KMS-11 (cell line): ENCODE measurements around the gene MEGF6.

Experiments
- H2AFZ ChIP-seq: fragments of 200-600 bp; sonication (generic); 2 replicates; pipeline ENCODE4 v1.6.1; 2016; ENCODE audit warnings: antibody characterized with exemption, mixed run types, low read depth
- H3K27ac ChIP-seq: fragments of 200-600 bp; sonication (generic); 2 replicates; pipeline ENCODE4 v1.6.1; 2016; ENCODE audit warnings: mild to moderate bottlenecking, mixed run types
- H3K27me3 ChIP-seq: fragments of 200-600 bp; sonication (generic); 2 replicates; pipeline ENCODE4 v1.6.1; 2017; ENCODE audit warnings: mild to moderate bottlenecking, low read depth, mixed run types, moderate library complexity; ENCODE audit not compliant: insufficient read depth
- H3K36me3 ChIP-seq: fragments of 200-600 bp; sonication (generic); 2 replicates; pipeline ENCODE4 v1.6.1; 2017; ENCODE audit warnings: mild to moderate bottlenecking, mixed run types; ENCODE audit not compliant: insufficient read depth
- H3K4me1 ChIP-seq: fragments of 200-600 bp; sonication (generic); 2 replicates; pipeline ENCODE4 v1.6.1; 2016; ENCODE audit warnings: mild to moderate bottlenecking, low read depth, mixed run types; ENCODE audit not compliant: poor library complexity, severe bottlenecking
- H3K4me2 ChIP-seq: fragments of 200-600 bp; sonication (generic); 2 replicates; pipeline ENCODE4 v1.7.0; 2016; ENCODE audit warnings: mild to moderate bottlenecking, mixed run types
- H3K4me3 ChIP-seq: fragments of 200-600 bp; sonication (generic); IDR thresholded peaks from 2 replicates; pipeline ENCODE4 v1.6.1; 2017; ENCODE audit warnings: low read depth, low read length, mixed read lengths; ENCODE audit not compliant: insufficient read depth
- H3K79me2 ChIP-seq: fragments of 200-600 bp; sonication (generic); 2 replicates; pipeline ENCODE4 v1.6.1; 2016; ENCODE audit warnings: low read depth, mixed run types; ENCODE audit not compliant: insufficient read depth
- H3K9ac ChIP-seq: fragments of 200-600 bp; sonication (generic); 2 replicates; pipeline ENCODE4 v1.6.1; 2016; ENCODE audit warnings: mild to moderate bottlenecking, mixed run types
- H4K20me1 ChIP-seq: fragments of 200-600 bp; sonication (generic); 2 replicates; pipeline ENCODE4 v1.6.1; 2016; ENCODE audit warnings: mild to moderate bottlenecking, mixed run types; ENCODE audit not compliant: insufficient read depth
- TF ChIP-seq, protein P1 (sequence below): fragments of 200-600 bp; sonication (generic); conservative IDR thresholded peaks from 2 replicates; pipeline ENCODE4 v1.6.1; 2017; ENCODE audit warnings: low read depth, mild to moderate bottlenecking, antibody characterized with exemption, low read length, moderate library complexity, mixed read lengths

Gene MEGF6

DNA sequence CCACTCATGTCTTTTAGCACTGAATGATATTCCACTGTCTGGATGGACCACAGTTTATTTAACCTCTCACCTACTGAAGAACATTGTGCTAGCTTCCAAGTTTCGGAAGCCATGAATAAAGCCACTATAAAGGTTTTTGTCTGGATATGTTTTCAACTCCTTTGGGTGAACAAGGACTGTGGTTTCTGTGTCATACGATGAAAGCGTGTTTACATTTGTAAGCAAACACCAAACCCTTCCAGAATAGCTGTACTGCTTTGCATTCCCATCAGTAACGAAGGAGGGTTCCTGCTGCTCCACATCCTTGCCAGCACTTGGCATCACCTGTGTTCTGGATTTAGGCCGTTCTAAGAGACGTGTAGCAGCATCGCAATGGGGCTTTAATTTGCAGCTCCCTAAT, 167.5 kb downstream of the MEGF6 start:
- no peak overlapping the region for H3K4me3 ChIP-seq
- no peaks in the 10 kb centered on the region for H3K79me2 ChIP-seq
- TF ChIP-seq, protein P1, sequence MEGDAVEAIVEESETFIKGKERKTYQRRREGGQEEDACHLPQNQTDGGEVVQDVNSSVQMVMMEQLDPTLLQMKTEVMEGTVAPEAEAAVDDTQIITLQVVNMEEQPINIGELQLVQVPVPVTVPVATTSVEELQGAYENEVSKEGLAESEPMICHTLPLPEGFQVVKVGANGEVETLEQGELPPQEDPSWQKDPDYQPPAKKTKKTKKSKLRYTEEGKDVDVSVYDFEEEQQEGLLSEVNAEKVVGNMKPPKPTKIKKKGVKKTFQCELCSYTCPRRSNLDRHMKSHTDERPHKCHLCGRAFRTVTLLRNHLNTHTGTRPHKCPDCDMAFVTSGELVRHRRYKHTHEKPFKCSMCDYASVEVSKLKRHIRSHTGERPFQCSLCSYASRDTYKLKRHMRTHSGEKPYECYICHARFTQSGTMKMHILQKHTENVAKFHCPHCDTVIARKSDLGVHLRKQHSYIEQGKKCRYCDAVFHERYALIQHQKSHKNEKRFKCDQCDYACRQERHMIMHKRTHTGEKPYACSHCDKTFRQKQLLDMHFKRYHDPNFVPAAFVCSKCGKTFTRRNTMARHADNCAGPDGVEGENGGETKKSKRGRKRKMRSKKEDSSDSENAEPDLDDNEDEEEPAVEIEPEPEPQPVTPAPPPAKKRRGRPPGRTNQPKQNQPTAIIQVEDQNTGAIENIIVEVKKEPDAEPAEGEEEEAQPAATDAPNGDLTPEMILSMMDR = no peak
- no peak overlapping the region for H3K27ac ChIP-seq
- H3K4me1 ChIP-seq = no peaks in the 10 kb centered on the region
- no peaks in the 10 kb centered on the region for H3K36me3 ChIP-seq
- H3K4me2 ChIP-seq = no peak overlapping the region
- H4K20me1 ChIP-seq = no peaks in the 10 kb centered on the region
- peaks cover 87% of the 10 kb centered on the region; the same call in 1 of the 2 replicates for H3K27me3 ChIP-seq
- no peak overlapping the region for H2AFZ ChIP-seq
- no peak overlapping the region for H3K9ac ChIP-seq

DNA sequence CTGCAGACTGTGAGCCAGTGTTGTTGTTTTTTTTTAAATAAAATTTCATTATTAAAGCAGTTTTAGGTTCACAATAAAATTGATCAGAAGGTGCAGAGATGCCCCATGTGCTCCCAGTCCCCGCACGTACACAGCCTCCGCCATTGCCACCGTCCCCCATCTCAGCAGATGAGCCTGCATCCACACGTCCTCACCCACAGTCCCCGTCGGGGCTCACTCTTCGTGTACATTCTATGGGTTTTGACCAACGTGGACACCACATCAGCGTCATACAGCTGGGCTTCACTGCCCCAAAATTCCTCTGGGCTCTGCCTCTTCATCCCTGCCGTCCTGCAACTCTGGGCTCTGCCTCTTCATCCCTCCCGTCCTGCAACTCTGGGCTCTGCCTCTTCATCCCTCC, 168.4 kb downstream of the MEGF6 start:
- TF ChIP-seq, protein P1 = no peak

DNA sequence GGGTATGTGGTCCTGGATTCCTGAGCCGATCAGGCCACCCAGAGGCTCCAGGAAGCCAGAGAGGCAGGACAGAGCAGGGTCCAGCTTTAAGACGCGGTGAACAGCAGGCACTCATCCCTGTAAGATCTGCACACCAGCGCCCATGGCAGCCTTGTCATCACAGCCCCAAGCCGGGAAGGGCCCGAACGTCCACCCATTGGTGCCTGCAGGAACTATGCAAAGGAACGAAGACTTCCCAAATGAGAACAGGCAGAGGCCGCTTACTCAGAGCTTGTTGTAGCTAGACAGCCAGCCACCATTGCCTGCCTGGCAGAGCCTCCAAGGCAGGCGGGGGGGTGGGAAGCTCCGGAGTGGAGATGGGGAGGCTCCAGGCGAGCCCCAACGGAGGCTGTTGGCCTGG, 169.0 kb downstream of the MEGF6 start:
- Histone ChIP-seq H4K20me1 (no peaks in the 10 kb centered on the region), H3K36me3 (no peaks in the 10 kb centered on the region), H3K4me2 (no peak overlapping the region), H3K9ac (no peak overlapping the region), H3K27me3 (peaks cover 91% of the 10 kb centered on the region), H3K79me2 (no peaks in the 10 kb centered on the region), H2AFZ (no peak overlapping the region), H3K4me3 (no peak overlapping the region), H3K27ac (no peak overlapping the region), H3K4me1 (no peaks in the 10 kb centered on the region)
- TF ChIP-seq, protein P1 = no peak

More for the DNA sequence above, 168.4 kb downstream of the MEGF6 start:
- H3K36me3 ChIP-seq = no peaks in the 10 kb centered on the region
- peaks cover 91% of the 10 kb centered on the region for H3K27me3 ChIP-seq
- H3K4me1 ChIP-seq = no peaks in the 10 kb centered on the region
- no peaks in the 10 kb centered on the region for H3K79me2 ChIP-seq
- no peak overlapping the region for H3K4me3 ChIP-seq
- H2AFZ ChIP-seq = no peak overlapping the region
- no peak overlapping the region for H3K9ac ChIP-seq
- no peaks in the 10 kb centered on the region for H4K20me1 ChIP-seq
- no peak overlapping the region for H3K27ac ChIP-seq
- no peak overlapping the region for H3K4me2 ChIP-seq

DNA sequence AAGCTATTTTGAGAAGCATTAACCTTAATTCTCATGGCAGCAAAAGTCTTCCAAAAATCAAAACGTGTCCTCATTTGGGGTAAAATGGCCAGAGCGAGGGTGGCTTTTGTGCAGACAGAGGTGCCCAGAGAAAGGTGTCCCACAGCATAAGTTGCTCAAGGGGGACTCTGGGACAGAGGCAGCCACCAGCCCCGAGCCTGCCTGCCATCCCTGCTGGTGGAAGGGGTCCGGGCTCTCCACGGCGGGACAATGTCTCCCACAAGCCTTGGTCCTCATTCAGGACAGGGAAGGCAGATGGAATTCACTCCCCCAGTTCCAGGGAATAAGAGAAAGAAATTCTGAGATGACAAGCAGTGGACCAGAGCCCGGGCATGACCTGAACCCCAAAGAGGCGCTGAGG, 169.4 kb downstream of the MEGF6 start:
- Histone ChIP-seq H3K4me1 (no peaks in the 10 kb centered on the region), H3K4me3 (no peak overlapping the region), H3K36me3 (no peaks in the 10 kb centered on the region), H3K4me2 (no peak overlapping the region), H2AFZ (no peak overlapping the region), H3K27ac (no peak overlapping the region), H3K79me2 (no peaks in the 10 kb centered on the region), H3K27me3 (peaks cover 91% of the 10 kb centered on the region), H4K20me1 (no peaks in the 10 kb centered on the region), H3K9ac (no peak overlapping the region)
- TF ChIP-seq, protein P1 = no peak
